ENCODE measurements around the gene SEPTIN1.
"Not testable (repeated sequence)": the region's sequence is repeated elsewhere in the genome, so short reads cannot be mapped to it uniquely, and the experiment has no call there.

Gene SEPTIN1

DNA sequence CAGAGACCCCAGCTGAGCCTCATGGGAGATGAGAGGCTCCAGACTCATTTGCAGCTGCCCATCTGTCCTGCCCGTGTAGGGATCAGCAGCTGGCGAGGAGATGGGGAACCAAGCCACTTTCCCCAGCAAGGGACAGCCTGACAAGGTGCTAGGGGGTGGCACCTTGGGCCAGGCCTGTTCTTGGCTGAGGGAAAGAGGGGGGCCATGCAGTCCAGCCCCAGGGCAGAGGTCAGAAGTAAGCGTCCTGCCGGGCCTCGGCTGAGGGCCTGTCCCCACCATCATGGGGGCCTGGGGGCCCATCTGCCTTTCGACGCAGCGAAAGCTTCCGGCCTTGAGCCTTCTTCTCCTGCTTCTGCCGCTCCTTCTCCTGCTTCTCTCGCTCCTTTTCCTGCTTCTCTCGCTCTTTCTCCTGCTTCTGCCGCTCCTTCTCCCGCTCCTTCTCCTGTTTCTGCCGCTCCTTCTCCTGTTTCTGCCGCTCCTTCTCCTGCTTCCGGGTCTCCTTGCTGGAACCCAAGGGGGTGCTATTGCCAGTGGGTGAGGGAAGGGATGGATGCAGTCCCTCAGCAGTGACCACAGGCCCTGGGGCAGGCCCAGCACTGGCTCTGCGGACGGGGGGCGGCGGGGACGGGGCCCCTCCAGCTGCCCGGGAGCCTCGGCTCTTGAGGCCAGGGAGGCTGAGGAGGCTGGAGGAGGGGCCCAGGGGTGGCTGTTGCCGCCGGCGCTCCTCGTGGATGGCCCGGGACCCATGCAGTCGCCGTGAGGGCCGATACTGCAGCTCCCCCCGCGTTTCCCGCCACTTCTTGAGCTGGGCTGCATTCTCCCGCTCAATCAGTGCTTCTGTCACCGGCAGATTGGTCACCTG is 24.4 kb downstream of the SEPTIN1 start:
- DNase-seq (ENCODE audit: low spot score): no peak

DNA sequence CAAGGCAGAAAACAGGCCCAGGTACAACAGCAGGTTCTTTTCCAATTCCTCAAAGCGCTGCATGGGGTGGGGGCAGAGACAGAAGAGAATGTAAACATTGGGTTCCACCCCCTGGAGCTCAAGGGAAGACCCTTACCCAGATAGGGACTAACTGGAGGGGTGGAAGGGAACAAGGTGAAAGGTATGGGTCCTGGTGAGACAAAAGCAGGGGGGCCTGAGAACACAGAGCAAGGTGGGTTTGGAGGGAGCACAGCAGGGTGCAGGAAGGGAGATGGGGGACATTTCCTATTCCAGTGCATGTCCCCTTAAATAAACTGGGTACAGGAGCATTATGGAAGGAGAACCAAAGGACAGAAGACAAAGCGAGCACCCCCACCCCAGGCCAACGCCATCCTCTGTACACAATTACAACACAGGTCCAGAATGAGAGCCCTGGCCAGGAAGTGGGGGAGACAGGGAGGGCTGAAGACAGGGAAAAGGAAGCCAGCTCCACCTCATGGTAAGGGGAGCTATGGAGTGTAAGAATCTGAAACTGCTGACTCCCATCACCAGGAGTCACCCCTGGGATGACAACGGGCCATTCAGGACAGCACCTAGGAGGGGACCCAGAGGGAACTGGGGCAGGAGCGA is 25.2 kb downstream of the SEPTIN1 start:
- no peak for DNase-seq (ENCODE audit: low spot score)

DNA sequence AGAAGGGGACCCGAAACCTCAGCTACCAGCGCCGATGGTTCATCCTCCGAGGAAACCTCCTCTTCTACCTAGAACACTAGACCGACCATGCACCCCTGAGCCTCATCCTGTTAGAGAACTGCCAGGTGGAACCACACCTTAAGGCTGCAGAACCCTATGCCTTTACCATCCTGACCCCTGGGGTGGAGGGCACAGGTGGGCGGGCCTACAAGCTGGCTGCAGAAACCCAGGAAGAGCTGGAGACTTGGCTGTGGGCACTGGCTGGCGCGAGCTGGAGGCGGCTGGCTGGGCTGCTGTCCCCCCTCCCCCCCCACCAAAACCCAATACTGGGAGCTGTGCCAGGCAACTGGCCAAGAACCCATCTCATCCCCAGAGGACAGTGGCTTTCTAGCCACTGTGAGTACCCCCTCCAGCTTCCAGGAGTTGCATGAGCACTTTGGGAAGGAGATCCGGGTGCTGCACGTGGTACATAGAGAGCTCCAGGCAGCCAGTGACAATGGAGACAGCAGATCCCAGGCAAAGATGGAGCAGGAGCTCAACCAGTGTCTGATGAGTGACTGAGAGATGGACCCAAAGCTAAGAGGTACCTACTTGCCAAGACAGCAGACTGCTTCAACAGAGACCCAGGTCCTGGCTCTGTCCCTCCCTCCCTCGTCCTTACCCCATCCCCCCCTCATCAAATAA is 25.8 kb downstream of the SEPTIN1 start:
- DNase-seq (ENCODE audit: low spot score): no peak

DNA sequence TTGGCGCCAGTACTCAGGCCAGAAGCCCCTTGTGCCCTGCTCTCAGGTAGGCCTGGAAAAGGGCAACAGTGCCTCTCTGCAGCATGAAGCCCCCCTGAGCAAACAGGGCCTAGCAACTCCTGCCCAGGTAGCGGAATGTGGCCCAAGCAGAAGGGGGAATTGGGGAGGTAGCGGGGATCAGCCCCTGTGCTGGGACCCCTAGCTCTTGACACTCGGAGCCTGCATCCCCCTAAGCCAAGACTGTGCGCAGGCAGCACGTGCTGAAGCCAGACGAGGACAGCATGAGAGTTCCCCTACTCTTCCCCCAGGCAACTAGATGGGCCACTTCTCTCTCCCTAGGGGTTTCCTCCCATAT is 26.4 kb downstream of the SEPTIN1 start:
- DNase-seq (ENCODE audit: low spot score): no peak

DNA sequence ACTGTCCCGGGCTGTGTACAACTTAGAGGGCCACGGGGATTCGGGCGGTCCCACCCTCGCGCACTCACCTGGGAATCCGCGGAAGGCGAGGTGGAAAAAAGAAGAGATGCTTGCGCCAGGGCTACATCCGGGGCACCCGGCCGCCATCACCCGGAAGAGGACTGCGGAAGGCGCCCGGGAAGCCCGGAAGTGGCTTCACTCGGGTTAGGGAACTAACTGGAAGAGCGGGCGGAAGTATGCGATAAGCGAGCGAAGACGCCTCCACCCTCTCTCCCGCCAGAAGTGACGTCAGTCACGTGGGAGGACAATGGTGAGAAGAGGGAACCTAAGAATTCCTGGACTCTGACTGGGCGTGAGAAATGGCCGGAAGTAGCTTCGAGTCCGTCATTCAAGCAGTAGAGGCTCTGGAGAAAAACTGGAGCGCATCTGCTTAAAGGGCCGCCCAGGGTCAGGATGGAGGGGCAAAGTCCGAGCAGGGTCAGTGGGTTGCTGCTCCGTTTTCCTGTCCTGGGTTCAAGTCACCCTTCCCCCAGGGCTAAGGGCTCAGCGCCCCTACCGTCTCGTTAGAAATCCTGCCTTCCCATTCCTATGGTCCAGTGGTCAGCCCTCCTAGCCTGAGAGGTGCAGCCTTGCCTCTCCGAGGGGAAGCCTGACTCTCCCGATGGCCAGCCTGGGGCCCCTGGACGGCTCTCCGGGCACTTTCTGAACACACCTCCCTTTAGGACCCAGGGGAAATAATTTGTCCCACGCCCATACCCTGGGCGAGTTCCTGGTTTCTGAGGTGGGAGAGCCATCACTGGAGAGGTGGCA is 27.0 kb downstream of the SEPTIN1 start, which contains the start of gene CD2BP2:
Gene CD2BP2 (minus strand): TSS at position 165 of the 810 bp plus-strand sequence. CDS start 627 bp downstream, outside the sequence.
- peak; percentile 94 for DNase-seq (ENCODE audit: low spot score)

DNA sequence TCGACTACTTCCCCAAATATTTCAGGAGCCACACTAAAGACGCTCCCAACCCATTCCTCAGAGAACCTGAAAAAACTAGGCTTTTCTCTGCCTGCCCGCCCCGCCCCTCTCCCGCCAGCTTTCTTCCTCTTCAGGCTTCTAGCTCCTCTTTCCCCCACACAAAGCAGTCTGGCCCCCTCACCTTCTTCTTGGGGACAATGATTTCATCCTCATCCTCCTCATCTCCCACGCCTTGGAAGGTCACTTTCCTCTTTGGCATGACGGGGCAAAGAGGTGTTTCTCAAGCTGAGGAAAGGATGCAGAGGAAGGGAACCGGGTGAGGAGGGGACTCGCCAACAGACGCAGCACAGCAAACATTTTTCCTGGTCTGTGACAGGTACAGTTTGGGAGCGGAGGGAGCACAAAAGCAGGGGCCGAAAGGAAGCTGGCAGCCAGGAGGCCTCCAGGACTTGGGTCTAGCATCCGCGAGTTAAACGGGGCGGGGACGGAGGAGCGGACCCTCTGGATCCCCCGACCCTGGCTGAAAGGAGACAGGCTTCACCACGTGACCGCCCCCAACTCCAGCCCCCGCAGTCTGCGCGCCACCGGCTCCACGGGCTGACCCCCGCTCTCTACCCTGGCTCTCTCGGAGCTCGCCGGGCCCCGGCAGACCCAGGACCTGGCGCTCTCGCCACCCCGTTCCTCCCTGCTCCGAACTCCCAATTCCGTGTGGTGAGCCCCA is 27.8 kb downstream of the SEPTIN1 start:
- DNase-seq (ENCODE audit: low spot score): no peak

DNA sequence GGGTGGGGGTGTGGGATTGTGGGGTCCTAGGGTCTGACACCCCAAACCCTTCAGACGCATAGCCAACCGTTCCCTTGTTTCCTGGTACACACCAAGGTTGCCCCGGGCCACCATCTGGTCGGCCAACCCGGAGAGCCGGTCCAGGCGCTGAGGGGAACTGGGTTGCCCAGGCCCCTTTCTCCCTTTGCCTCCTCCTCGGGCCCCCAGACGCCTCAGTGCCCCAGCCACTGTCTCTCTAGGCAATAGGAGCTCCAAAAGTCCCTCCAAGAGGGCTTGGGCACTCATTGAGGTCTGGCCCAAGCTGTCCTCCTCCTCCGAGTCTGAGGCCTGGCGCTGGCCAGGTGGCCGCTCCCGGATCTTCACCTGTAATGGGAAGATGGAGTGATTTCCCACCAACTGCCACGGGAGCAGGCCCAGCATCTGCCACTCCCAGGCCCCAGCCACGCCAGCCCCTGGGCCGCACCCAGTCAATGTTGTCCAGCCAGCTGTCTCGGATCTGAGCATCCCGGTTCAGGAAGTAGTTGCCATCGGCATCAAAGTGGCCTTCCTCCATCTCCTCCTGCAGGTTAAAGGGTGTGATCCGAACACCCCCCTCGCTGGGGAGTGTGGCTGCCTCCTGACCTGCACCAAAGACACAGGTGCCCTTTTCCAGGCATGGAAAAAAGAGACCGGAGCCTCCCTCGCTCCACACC is 28.8 kb downstream of the SEPTIN1 start:
- DNase-seq (ENCODE audit: low spot score): no peak

DNA sequence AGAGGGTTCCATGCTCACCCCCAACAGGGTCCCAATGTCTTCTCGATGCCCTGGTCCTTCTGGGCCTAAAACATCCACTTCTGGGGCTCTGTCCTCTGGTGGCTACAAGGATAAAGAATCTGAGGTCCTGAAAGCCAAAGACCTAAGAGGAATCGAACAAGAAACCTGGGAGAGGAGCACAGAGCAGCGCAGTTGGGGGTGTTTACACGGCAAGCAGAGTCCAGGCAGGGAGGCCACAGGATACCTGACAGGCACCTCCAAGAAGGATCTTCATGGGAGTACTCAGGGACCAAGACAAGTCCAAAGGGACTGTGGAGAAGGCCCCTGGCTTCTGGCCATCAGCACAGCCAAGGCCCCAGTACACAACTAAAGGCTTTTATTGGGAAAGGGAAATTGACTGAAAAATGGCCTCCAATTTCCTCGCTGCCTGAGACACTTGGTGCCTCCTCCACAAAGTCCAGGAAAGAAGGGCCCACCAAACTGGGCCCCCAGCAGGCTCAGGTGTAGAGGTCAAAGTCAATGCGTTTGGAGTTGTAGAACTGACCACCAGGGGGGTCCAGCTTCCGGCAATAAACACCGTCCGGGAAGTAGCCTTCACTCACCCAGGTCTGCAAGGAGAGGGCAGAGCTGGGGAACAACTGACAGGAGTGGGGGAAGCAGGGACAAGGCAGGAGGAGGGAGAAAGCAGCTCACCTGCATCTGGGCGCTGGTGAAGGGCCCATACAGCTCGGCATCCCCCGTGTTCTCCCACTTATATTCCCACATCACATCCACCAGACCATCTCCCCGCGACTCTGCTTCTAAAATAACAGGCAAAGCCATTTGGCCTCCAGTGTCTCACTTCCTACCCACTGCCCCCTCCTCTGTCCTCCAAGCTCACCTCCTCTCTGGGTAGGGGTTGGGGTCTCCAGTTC is 29.6 kb downstream of the SEPTIN1 start:
- DNase-seq (ENCODE audit: low spot score): no peak

DNA sequence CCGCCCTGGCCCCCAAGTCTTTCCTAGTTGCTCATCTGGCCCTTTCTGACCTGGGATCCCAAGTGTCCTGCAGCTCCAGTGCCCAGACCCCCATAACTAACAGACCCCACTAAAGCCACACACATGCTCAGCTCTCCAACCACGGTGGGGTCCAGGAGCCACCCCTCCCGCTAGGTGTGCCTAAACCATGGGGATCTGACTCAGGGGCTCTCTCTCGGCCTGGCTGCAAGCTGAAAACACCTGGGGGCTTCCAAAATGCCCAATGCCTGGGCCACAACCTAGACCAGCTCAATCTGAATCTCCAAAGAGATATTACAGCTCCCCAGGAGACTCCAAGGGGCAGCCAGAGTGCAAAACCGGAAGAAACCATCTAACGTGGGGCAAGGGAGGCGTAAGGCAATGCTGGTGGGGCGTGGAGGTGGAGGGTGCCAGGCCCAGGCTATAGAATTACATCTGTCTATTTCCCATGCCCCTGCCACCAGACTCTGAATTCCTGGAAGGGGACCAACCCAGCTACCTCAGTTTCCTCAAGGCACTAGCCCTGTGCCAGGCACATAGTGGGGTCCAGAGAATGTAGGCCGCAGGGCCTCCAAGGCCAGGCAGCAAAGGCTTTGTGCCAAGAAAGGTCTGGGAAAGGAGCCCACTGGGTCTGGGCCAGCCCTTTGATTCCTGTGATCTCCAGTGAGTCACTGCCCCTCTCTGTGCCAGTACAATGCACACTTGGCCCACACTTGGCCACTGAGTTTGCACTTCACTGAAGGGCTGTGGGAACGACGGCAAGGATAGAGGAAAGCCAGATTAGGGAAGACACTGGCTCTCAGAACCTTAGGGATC is 30.6 kb downstream of the SEPTIN1 start:
- DNase-seq (ENCODE audit: low spot score): no peak

DNA sequence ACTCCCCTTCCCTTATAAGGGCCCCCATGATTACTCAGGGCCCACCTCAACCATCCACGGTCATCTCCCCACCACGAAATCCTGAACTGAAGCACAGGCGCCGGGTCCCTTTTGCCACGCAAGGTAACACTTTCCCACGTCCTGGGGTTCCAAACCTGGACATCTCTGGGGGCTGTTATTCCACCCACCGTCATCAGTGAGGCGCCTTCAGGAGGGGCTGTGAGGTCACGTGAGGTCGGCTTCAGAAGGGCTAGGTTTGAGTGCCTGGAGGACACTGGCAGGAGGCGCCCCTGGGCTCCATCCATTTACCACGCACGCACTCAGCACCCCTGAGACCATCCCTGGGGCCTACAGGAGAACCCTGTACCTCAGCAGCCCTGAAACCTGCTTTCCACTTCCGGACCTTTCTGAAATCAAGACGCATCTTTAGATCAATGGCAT is 31.3 kb downstream of the SEPTIN1 start:
- no peak for DNase-seq (ENCODE audit: low spot score)

DNA sequence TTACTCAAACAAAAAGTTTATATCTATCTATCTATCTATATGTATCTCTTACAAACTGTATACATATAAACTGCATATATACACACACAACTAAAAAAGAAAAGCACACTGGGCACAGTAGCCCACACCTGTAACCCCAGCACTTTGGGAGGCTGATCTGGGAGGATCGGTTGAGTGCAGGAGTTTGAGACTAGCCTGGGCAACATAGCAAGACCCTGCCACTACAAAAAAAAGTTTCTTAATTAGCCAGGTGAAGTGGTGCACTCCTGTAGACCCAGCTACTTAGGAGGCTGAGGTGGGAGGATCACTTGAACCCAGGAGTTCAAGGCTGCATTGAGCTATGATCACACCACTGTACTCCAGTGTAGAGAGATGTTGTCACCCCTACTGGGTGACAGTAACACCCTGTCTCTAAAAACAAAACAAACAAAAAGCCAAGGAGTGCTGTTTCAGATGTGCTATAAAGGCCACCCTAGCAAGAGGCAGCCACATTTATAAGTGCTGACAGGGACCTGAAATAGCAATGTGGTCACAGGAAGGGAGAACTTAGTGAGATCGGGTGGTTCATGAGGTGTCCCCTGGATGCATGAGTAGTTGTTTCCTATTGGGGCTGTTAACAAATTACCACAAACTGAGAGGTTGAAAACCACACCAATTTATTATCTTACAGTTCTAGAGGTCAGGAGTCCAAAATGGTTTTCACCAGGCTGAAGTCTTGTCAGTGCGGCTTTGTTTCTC is 32.1 kb downstream of the SEPTIN1 start:
- no peak for DNase-seq (ENCODE audit: low spot score)

DNA sequence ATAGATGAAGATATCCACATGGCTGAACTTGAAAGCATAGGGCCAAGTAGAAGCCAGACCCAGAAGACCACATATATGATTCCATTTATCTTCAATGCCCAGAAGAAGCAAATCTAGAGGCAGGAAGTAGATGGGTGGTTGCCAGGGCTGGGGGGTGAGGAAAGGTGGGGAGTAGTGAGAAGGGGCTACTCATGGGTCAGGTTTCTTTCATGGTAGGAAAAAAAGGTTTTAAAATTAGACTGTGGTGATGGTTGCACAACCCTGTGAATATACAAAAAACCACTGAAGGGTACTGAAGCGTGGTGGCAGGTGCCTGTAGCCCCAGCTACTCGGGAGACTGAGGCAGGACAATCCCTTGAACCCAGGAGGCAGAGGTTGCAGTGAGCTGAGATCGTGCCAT is 32.7 kb downstream of the SEPTIN1 start:
- no peak for DNase-seq (ENCODE audit: low spot score)

DNA sequence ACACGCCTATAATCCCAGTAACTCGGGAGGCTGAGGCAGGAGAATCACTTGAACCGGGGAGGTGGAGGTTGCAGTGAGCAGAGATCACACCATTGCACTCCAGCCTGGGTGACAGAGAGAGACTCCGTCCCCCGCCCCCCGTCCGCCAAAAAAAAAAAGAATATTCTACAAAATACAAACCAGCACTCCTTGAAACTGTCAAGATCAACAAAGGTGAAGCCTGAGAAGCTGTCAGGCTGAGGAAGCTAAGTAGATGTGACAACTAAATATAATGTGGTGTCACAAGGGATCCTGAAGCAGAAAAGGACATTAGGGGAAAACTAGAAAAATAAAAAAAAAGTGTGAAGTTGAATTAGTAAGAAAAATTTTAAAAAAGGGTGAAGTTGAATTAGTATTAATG is 33.4 kb downstream of the SEPTIN1 start:
- no peak for DNase-seq (ENCODE audit: low spot score)

DNA sequence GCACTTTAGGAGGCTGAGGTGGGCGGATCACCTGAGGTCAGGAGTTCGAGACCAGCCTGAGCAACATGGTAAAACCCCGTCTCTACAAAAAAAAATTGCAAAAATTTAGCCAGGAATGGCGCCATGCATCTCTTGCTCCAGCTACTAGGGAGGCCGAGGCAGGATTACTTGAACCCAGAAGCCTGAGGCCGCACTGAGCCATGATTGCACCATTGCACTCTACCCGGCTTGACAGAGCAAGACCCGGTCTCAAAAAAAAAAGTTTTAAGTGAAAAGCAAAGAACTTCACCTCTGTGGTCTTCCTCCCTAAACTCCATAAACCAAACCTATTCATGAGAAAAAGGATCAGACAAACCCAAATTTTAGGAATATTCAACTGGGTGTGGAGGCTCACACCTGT is 34.2 kb downstream of the SEPTIN1 start:
- no peak for DNase-seq (ENCODE audit: low spot score)

DNA sequence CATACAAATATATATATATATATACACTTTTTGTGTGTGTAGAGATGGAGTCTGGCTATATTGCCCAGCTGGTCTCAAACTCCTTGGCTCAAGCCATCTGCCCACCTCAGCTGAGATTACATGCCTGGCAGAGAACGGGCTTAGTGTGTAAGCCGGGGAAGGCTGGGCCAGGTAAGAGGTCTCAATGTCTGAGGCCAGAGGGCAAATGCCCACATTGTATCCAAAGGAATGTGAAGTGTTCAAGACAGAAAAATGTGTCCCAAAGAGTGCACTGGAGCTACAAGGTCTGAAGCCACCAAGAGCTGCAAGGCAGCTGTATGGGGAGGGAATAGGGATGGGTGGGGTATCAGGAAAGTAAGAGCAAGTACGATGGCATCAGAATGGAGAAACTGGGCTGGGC is 36.1 kb downstream of the SEPTIN1 start:
- DNase-seq (ENCODE audit: low spot score): no peak

DNA sequence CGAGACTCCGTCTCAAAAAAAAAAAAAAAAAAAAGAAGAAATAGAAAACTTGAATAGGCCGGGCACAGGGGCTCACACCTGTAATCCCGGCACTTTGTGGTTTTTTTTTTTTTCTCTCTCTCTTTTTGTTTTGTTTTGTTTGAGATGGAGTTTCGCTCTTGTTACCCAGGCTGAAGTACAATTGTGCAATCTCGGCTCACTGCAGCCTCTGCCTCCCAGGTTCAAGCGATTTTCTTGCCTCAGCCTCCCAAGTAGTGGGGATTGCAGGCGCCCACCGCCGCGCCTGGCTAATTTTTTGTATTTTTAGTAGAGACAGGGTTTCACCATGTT is 38.9 kb downstream of the SEPTIN1 start:
- DNase-seq (ENCODE audit: low spot score): not testable (repeated sequence)

DNA sequence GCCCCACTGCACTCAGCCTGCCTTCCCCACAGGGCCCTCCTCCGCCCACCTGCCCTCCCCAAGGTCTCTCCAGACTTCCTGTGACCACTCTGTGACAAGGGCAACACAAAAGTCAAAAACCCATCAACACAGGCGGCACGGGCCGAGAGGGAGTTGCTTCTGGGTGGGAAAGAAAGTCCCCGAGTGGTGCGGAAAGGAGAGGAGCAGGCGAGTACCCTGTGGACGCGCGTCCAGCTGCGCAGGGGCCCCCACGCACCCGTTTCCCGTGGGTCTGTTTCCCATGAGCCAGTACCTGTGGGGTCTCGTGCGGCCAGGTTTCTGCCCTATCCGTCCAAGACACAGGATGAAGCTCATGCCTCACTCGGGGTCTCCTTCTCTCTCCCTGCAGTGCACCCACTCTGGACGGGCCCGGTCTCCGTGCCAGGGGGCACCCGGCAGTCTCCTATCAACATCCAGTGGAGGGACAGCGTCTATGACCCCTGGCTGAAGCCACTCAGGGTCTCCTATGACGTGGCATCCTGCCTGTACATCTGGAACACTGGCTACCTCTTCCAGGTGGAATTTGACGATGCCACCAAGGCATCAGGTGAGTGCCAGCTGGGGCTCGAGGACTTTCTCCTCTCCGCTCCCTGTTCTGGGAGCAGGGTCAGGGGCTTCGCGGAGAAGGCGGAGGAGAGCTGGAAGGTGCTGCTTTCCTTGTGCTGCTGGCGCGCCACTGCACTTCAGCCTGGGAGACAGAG is 39.4 kb downstream of the SEPTIN1 start:
- peak; percentile 12 for DNase-seq (ENCODE audit: low spot score)

DNA sequence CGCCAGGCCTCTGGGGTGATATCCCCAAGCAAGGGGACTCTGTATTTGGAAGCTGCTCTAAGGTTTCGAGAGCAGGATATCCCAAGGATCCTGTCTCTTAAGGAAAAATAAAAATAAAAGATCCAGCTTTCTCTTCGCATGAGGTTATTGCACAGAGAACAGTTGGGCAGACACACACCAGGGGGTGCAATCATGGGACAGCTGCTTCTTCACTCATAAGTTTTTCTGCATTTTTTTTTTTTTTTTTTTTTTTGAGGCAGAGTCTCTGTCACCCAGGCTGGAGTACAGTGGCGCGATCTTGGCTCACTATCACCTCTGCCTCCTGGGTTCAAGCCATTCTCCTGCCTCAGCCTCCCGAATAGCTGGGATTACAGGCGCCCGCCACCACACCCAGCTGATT is 40.4 kb downstream of the SEPTIN1 start:
- peak; percentile 4 for DNase-seq (ENCODE audit: low spot score)

Measured in D341Med (cell line).